ENCODE measurements around the gene TMX3.

GRCh38 chr18:68701353-68701752 is 13.6 kb downstream of the TMX3 start:
- TF ChIP-seq, protein P1, sequence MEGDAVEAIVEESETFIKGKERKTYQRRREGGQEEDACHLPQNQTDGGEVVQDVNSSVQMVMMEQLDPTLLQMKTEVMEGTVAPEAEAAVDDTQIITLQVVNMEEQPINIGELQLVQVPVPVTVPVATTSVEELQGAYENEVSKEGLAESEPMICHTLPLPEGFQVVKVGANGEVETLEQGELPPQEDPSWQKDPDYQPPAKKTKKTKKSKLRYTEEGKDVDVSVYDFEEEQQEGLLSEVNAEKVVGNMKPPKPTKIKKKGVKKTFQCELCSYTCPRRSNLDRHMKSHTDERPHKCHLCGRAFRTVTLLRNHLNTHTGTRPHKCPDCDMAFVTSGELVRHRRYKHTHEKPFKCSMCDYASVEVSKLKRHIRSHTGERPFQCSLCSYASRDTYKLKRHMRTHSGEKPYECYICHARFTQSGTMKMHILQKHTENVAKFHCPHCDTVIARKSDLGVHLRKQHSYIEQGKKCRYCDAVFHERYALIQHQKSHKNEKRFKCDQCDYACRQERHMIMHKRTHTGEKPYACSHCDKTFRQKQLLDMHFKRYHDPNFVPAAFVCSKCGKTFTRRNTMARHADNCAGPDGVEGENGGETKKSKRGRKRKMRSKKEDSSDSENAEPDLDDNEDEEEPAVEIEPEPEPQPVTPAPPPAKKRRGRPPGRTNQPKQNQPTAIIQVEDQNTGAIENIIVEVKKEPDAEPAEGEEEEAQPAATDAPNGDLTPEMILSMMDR (IDR thresholded peaks at IDR 0.05; ENCODE audit: low read depth, low read length, poor library complexity, severe bottlenecking), result no peak
- TF ChIP-seq EZH2phosphoT487 (IDR thresholded peaks at IDR 0.05; ENCODE audit: borderline replicate concordance, low read length), result no peak
